WTC11 (cell line): Measurements from ENCODE around the gene TNS3. TPM values are rescaled to one million over a fixed set of nuclear protein-coding genes. Genes with fewer than 3 reads are reported as not detected.

ENCODE experiments used
- ATAC-seq: fragments of 200-7000 bp; cut with Tn5 transposase; 2 replicates; pipeline ENCODE4 v1.10.0; 2021; ENCODE audit warnings: mild to moderate bottlenecking, moderate library complexity
- CTCF ChIA-PET: fragments of 300-600 bp; sonication (Branson Sonifier 250); formaldehyde crosslinking; loops from one replicate; lab custom pipeline; 2021; ENCODE audit warnings: antibody characterized with exemption; lab: Charles Lee
- POLR2A ChIA-PET: fragments of 350-600 bp; sonication (Branson Sonifier 250); formaldehyde crosslinking; loops from one replicate; lab custom pipeline; 2021; ENCODE audit warnings: antibody characterized with exemption; lab: Charles Lee
- DNase-seq: peaks from one replicate; pipeline ENCODE4 v3.0.0; 2021; ENCODE audit warnings: low spot score
- H3K27ac Mint-ChIP-seq: 2 replicates; pipeline ENCODE4 v1.8.0; 2021; ENCODE audit warnings: mixed read lengths
- H3K27me3 Mint-ChIP-seq: 2 replicates; pipeline ENCODE4 v1.8.0; 2021; ENCODE audit warnings: low read depth, mild to moderate bottlenecking, moderate library complexity, mixed read lengths
- H3K36me3 Mint-ChIP-seq: 2 replicates; pipeline ENCODE4 v1.8.0; 2021; ENCODE audit warnings: mixed read lengths
- H3K4me1 Mint-ChIP-seq: 2 replicates; pipeline ENCODE4 v1.8.0; 2022; ENCODE audit warnings: mixed read lengths
- H3K4me3 Mint-ChIP-seq: 2 replicates; pipeline ENCODE4 v1.8.0; 2021; ENCODE audit warnings: mild to moderate bottlenecking, moderate library complexity, mixed read lengths
- H3K9me3 Mint-ChIP-seq: 2 replicates; pipeline ENCODE4 v1.8.0; 2021; ENCODE audit warnings: mixed read lengths
- CREB1 ChIP-seq: sonication (generic); formaldehyde crosslinking; IDR thresholded peaks from 2 replicates; pipeline ENCODE4 v1.8.0; 2023; ENCODE audit warnings: mild to moderate bottlenecking, missing genetic modification reagents
- CREM ChIP-seq: sonication (generic); formaldehyde crosslinking; IDR thresholded peaks from 2 replicates; pipeline ENCODE4 v1.8.1; 2022; ENCODE audit warnings: mild to moderate bottlenecking, missing genetic modification reagents, moderate library complexity
- ETV6 ChIP-seq: sonication (generic); formaldehyde crosslinking; IDR thresholded peaks from 2 replicates; pipeline ENCODE4 v1.8.1; 2022; ENCODE audit warnings: mild to moderate bottlenecking, missing genetic modification reagents
- HMGA2 ChIP-seq: fragments of 250-450 bp; sonication (Bioruptor Pico); IDR thresholded peaks from 2 replicates; pipeline ENCODE4 v1.4.0; 2021; ENCODE audit warnings: mild to moderate bottlenecking, moderate library complexity
- KAT7 ChIP-seq: sonication (generic); formaldehyde crosslinking; IDR thresholded peaks from 2 replicates; pipeline ENCODE4 v1.8.1; 2023; ENCODE audit warnings: missing genetic modification reagents, mild to moderate bottlenecking, borderline replicate concordance
- RORB ChIP-seq: fragments of 250-450 bp; sonication (Bioruptor Pico); IDR thresholded peaks from 2 replicates; pipeline ENCODE4 v1.9.0; 2021; ENCODE audit warnings: mild to moderate bottlenecking
- TCF7 ChIP-seq: sonication (generic); formaldehyde crosslinking; IDR thresholded peaks from 2 replicates; pipeline ENCODE4 v1.8.0; 2022; ENCODE audit warnings: mild to moderate bottlenecking, low read depth, missing genetic modification reagents, moderate library complexity
- TEAD1 ChIP-seq: sonication (generic); formaldehyde crosslinking; IDR thresholded peaks from 2 replicates; pipeline ENCODE4 v1.8.0; 2022; ENCODE audit warnings: mild to moderate bottlenecking, missing genetic modification reagents
- TP53 ChIP-seq: sonication (generic); formaldehyde crosslinking; IDR thresholded peaks from 2 replicates; pipeline ENCODE4 v1.8.1; 2023; ENCODE audit warnings: mild to moderate bottlenecking, missing genetic modification reagents
- ZNF121 ChIP-seq: sonication (generic); formaldehyde crosslinking; IDR thresholded peaks from 2 replicates; pipeline ENCODE4 v1.8.0; 2023; ENCODE audit warnings: missing genetic modification reagents
- ZNF396 ChIP-seq: fragments of 250-450 bp; sonication (Bioruptor Pico); IDR thresholded peaks from 2 replicates; pipeline ENCODE4 v1.8.0; 2021; ENCODE audit warnings: mild to moderate bottlenecking, moderate library complexity, borderline replicate concordance
- ZNF423 ChIP-seq: fragments of 250-450 bp; sonication (Bioruptor Pico); IDR thresholded peaks from 2 replicates; pipeline ENCODE4 v2.1.2; 2022; ENCODE audit warnings: mild to moderate bottlenecking, moderate library complexity
- total RNA-seq: library from RNA; stranded (reverse); gene quantifications from 3 replicates; pipeline ENCODE4 v1.2.3, GENCODE V29; 2021
- TF ChIP-seq, protein P1 (sequence below): sonication (generic); formaldehyde crosslinking; IDR thresholded peaks from 2 replicates; pipeline ENCODE4 v1.8.0; 2023; ENCODE audit warnings: missing genetic modification reagents, mild to moderate bottlenecking, borderline replicate concordance
- TF ChIP-seq, protein P2 (sequence below): sonication (generic); formaldehyde crosslinking; IDR thresholded peaks from 2 replicates; pipeline ENCODE4 v1.8.1; 2022; ENCODE audit warnings: missing genetic modification reagents, borderline replicate concordance
- TF ChIP-seq, protein P3 (sequence below): fragments of 250-450 bp; sonication (Bioruptor Pico); IDR thresholded peaks from 2 replicates; pipeline ENCODE4 v1.8.0; 2021; ENCODE audit warnings: mild to moderate bottlenecking
- TF ChIP-seq, protein P4 (sequence below): sonication (generic); formaldehyde crosslinking; IDR thresholded peaks from 2 replicates; pipeline ENCODE4 v1.8.0; 2023; ENCODE audit warnings: mild to moderate bottlenecking, missing genetic modification reagents
- TF ChIP-seq, protein P5 (sequence below): sonication (generic); formaldehyde crosslinking; IDR thresholded peaks from 2 replicates; pipeline ENCODE4 v1.8.1; 2022; ENCODE audit warnings: mild to moderate bottlenecking, missing genetic modification reagents, moderate library complexity, borderline replicate concordance
- TF ChIP-seq, protein P6 (sequence below): sonication (generic); formaldehyde crosslinking; IDR thresholded peaks from 2 replicates; pipeline ENCODE4 v1.8.1; 2022; ENCODE audit warnings: mild to moderate bottlenecking, moderate library complexity, missing genetic modification reagents

The TNS3 gene
- total RNA-seq, 1 experiment from 2014 or later: 37.7 TPM

DNA sequence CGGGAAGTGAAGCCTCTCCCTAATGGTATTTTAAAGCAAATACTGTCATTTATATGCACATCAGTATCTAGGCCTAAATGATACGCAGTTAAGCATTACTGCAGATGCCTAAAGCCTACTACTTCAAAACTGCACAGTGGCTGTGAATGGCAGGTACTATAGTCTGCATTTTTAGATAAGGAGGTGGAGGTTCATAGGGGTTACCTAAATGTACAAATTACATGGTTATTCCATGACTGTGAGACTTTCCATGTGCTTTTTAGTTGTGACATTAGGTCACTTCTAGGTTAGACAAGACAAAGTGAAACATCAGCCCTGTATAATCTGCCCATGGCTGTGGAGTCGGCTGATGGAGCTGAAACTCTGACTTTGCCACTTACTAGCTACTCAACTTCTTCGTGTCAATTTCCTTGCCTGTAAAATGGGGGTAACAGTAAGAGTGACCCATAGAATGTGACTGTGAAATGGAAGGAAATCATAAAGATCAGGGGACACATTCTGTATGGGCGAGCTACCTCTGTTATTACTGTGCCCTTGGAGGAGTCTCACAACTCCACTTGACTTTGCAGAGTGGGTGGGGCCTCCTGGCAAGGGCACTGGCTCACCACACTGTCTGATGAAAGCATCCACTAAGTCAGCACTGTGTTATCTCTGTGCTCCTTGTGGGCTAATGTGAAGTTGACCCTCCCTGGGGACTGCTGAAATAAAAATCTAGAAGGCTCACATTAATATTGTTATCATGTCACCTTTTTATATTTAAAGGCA lies 239.4 kb downstream of the TNS3 start:
- no peak for ATAC-seq
- no peaks in the 10 kb centered on the region for H3K9me3 Mint-ChIP-seq
- TF ChIP-seq HMGA2: no peak
- no peak for TF ChIP-seq KAT7 (CRISPR knock-in tag)
- no peak for TF ChIP-seq CREM (CRISPR knock-in tag)
- TF ChIP-seq, protein P1, sequence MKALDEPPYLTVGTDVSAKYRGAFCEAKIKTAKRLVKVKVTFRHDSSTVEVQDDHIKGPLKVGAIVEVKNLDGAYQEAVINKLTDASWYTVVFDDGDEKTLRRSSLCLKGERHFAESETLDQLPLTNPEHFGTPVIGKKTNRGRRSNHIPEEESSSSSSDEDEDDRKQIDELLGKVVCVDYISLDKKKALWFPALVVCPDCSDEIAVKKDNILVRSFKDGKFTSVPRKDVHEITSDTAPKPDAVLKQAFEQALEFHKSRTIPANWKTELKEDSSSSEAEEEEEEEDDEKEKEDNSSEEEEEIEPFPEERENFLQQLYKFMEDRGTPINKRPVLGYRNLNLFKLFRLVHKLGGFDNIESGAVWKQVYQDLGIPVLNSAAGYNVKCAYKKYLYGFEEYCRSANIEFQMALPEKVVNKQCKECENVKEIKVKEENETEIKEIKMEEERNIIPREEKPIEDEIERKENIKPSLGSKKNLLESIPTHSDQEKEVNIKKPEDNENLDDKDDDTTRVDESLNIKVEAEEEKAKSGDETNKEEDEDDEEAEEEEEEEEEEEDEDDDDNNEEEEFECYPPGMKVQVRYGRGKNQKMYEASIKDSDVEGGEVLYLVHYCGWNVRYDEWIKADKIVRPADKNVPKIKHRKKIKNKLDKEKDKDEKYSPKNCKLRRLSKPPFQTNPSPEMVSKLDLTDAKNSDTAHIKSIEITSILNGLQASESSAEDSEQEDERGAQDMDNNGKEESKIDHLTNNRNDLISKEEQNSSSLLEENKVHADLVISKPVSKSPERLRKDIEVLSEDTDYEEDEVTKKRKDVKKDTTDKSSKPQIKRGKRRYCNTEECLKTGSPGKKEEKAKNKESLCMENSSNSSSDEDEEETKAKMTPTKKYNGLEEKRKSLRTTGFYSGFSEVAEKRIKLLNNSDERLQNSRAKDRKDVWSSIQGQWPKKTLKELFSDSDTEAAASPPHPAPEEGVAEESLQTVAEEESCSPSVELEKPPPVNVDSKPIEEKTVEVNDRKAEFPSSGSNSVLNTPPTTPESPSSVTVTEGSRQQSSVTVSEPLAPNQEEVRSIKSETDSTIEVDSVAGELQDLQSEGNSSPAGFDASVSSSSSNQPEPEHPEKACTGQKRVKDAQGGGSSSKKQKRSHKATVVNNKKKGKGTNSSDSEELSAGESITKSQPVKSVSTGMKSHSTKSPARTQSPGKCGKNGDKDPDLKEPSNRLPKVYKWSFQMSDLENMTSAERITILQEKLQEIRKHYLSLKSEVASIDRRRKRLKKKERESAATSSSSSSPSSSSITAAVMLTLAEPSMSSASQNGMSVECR (CRISPR knock-in tag): no peak
- TF ChIP-seq, protein P2, sequence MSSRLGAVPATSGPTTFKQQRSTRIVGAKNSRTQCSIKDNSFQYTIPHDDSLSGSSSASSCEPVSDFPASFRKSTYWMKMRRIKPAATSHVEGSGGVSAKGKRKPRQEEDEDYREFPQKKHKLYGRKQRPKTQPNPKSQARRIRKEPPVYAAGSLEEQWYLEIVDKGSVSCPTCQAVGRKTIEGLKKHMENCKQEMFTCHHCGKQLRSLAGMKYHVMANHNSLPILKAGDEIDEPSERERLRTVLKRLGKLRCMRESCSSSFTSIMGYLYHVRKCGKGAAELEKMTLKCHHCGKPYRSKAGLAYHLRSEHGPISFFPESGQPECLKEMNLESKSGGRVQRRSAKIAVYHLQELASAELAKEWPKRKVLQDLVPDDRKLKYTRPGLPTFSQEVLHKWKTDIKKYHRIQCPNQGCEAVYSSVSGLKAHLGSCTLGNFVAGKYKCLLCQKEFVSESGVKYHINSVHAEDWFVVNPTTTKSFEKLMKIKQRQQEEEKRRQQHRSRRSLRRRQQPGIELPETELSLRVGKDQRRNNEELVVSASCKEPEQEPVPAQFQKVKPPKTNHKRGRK: no peak
- TF ChIP-seq ETV6 (CRISPR knock-in tag): no peak
- TF ChIP-seq, all 79 proteins: peak for 0
- peaks cover 9% of the 10 kb centered on the region for H3K4me1 Mint-ChIP-seq
- H3K27me3 Mint-ChIP-seq: no peaks in the 10 kb centered on the region
- no peak overlapping the region for H3K27ac Mint-ChIP-seq
- ChIA-PET CTCF (interaction anchor here (0.9 kb wide), 1 partner anchor 76 kb away, joined by 5 read pairs; no protein-coding TSS in a partner anchor), POLR2A (no interaction called here)
- no peak for DNase-seq
- H3K4me3 Mint-ChIP-seq: no peak overlapping the region
- no peaks in the 10 kb centered on the region for H3K36me3 Mint-ChIP-seq

DNA sequence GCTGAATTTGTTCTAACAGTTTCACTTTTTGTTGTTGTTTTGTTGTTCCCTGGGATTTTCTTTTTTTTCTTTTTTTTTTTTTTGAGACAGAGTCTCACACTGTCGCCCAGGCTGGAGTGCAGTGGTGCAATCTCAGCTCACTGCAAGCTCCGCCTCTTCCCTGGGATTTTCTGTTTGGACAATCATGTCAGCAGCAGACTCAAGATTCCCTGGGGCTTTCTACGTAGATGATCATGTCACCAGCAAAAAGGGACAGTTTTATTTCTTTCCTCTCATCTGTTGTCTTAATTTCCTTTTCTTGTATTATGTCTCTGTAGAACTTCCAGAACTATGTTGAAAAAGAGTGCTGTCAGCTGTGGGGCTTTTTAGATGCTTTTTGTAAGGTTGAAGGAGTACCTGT lies 241.4 kb downstream of the TNS3 start:
- H3K27ac Mint-ChIP-seq: no peak overlapping the region
- ChIA-PET CTCF (interaction anchor here (0.9 to 1.7 kb wide), 3 partner anchors 16 to 74 kb away, joined by 3 to 6 read pairs (median 3); no protein-coding TSS in a partner anchor), POLR2A (no interaction called here)
- no peaks in the 10 kb centered on the region for H3K27me3 Mint-ChIP-seq
- no peak overlapping the region for H3K4me3 Mint-ChIP-seq
- TF ChIP-seq TEAD1 (CRISPR knock-in tag): no peak
- TF ChIP-seq, protein P3, sequence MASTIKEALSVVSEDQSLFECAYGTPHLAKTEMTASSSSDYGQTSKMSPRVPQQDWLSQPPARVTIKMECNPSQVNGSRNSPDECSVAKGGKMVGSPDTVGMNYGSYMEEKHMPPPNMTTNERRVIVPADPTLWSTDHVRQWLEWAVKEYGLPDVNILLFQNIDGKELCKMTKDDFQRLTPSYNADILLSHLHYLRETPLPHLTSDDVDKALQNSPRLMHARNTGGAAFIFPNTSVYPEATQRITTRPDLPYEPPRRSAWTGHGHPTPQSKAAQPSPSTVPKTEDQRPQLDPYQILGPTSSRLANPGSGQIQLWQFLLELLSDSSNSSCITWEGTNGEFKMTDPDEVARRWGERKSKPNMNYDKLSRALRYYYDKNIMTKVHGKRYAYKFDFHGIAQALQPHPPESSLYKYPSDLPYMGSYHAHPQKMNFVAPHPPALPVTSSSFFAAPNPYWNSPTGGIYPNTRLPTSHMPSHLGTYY (CRISPR knock-in tag): no peak
- H3K9me3 Mint-ChIP-seq: no peaks in the 10 kb centered on the region
- DNase-seq (no peak), ATAC-seq (no peak)
- H3K4me1 Mint-ChIP-seq: peaks cover 14% of the 10 kb centered on the region
- H3K36me3 Mint-ChIP-seq: no peaks in the 10 kb centered on the region; the same call in 1 of the 2 replicates

DNA sequence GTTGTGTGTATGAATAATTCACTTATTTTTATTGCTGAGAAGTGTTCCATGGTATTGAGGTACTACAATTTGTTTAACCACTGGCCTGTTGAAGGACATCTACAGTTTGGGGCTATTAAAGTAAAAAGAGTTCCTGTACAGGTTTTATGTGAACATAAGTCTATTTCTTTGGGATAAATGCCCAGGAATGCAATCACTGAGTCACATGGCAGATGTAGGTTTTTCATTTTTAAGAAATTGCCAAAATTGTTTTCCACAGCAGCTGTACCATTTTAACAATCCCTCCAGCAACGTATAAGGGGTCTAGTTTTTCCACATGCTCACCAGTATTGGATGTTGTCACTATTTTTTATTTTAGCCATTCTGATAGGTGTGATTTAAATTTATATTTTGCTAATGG lies 243.9 kb downstream of the TNS3 start:
- Mint-ChIP-seq H3K4me1 (peaks cover 26% of the 10 kb centered on the region), H3K27me3 (no peaks in the 10 kb centered on the region), H3K36me3 (no peaks in the 10 kb centered on the region; the same call in 1 of the 2 replicates), H3K4me3 (no peak overlapping the region), H3K27ac (0 out of 2 replicates have a peak overlapping the region, but pooled peaks have one; percentile 11), H3K9me3 (no peaks in the 10 kb centered on the region)
- DNase-seq: no peak
- ChIA-PET POLR2A (no interaction called here), CTCF (no interaction called here)
- ATAC-seq: no peak
- TF ChIP-seq TP53 (CRISPR knock-in tag) (no peak), CREB1 (no peak), ZNF423 (CRISPR knock-in tag) (no peak), ZNF121 (CRISPR knock-in tag) (no peak), TCF7 (CRISPR knock-in tag) (no peak), ZNF396 (CRISPR knock-in tag) (no peak), RORB (CRISPR knock-in tag) (no peak)
- TF ChIP-seq, protein P4, sequence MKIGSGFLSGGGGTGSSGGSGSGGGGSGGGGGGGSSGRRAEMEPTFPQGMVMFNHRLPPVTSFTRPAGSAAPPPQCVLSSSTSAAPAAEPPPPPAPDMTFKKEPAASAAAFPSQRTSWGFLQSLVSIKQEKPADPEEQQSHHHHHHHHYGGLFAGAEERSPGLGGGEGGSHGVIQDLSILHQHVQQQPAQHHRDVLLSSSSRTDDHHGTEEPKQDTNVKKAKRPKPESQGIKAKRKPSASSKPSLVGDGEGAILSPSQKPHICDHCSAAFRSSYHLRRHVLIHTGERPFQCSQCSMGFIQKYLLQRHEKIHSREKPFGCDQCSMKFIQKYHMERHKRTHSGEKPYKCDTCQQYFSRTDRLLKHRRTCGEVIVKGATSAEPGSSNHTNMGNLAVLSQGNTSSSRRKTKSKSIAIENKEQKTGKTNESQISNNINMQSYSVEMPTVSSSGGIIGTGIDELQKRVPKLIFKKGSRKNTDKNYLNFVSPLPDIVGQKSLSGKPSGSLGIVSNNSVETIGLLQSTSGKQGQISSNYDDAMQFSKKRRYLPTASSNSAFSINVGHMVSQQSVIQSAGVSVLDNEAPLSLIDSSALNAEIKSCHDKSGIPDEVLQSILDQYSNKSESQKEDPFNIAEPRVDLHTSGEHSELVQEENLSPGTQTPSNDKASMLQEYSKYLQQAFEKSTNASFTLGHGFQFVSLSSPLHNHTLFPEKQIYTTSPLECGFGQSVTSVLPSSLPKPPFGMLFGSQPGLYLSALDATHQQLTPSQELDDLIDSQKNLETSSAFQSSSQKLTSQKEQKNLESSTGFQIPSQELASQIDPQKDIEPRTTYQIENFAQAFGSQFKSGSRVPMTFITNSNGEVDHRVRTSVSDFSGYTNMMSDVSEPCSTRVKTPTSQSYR (CRISPR knock-in tag): no peak
- TF ChIP-seq, protein P5, sequence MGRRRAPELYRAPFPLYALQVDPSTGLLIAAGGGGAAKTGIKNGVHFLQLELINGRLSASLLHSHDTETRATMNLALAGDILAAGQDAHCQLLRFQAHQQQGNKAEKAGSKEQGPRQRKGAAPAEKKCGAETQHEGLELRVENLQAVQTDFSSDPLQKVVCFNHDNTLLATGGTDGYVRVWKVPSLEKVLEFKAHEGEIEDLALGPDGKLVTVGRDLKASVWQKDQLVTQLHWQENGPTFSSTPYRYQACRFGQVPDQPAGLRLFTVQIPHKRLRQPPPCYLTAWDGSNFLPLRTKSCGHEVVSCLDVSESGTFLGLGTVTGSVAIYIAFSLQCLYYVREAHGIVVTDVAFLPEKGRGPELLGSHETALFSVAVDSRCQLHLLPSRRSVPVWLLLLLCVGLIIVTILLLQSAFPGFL (CRISPR knock-in tag): no peak
- TF ChIP-seq, protein P6, sequence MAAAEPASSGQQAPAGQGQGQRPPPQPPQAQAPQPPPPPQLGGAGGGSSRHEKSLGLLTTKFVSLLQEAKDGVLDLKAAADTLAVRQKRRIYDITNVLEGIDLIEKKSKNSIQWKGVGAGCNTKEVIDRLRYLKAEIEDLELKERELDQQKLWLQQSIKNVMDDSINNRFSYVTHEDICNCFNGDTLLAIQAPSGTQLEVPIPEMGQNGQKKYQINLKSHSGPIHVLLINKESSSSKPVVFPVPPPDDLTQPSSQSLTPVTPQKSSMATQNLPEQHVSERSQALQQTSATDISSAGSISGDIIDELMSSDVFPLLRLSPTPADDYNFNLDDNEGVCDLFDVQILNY (CRISPR knock-in tag): no peak
